OCI-M1 (cell line): ENCODE measurements around the gene FLRT2.

ENCODE experiments used
- DNase-seq: peaks from one replicate; lab custom pipeline; 2025; lab: John Stamatoyannopoulos, UW

FLRT2 gene

GRCh38 chr14:85660243-85660922, 130.4 kb downstream of the FLRT2 start:
- DNase-seq, result no peak

DNA sequence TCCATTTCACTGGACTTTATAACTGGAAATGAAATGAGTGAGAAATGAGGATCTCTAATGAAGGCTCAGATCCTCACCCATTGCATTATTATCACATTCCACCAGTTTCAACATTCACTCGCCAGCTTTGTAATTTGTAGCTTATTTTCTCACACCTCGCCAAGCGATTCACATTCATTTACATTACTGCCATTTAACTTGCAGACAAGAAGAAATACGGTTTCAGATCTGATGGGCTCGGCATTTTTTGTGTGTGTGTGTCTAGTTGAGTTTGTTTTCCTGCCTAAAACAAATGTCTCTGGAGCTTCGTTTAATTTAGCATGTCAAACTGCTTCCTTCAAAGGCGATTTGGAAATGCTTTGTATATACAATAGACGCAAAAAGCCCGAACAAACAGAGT, 132.2 kb downstream of the FLRT2 start:
- DNase-seq, result no peak

- DNase-seq, result no peak
Observed at GRCh38 chr14:85663256-85663655, 133.3 kb downstream of the FLRT2 start.

- no peak for DNase-seq
Observed at GRCh38 chr14:85663667-85664066, 133.7 kb downstream of the FLRT2 start.

GRCh38 chr14:85675957-85676356, 146.0 kb downstream of the FLRT2 start:
- no peak for DNase-seq

DNA sequence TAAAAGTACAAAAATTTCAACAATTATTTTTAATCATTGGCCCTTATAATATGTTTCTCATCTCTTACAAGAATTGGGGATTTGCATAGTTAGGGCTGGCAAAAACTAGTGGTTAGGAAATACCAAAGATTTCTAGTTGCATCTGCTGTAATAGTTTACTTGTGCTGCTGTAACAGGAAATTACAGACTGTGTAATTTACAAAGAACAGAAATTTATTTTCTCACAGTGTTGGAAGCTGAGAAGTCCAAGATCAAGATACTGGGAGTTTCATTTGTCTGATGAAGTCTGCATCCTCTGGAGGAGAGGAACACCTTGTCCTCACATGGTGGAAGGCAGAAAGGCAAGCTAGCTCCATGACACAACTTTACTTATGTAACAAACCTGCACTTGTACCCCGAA, 157.0 kb downstream of the FLRT2 start:
- DNase-seq, result no peak

- DNase-seq, result no peak
Observed at GRCh38 chr14:85687456-85687855, 157.5 kb downstream of the FLRT2 start.

GRCh38 chr14:85688006-85688405, 158.1 kb downstream of the FLRT2 start:
- DNase-seq, result no peak

- no peak for DNase-seq
Observed at GRCh38 chr14:85695300-85695699, 165.4 kb downstream of the FLRT2 start.

- DNase-seq, result no peak
Observed at GRCh38 chr14:85701116-85701515, 171.2 kb downstream of the FLRT2 start.

DNA sequence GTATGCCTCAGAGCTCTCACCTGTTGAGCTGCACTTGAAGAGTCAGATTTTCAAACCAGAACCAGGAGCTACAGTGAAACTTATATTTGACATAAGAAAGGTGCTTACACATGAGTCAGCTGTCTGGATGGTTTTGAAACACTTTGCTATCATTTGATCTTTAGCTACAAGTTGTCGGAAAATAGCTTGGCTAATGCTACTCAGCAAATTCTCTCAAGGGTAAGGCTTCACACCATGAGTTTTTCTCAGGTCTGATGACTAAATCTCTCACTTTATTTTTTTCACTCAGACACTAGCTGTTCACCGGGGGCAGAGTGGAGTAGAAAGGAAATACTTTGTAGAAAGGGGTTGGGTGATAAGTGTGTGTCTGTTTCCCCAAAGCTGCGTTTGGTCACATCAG, 171.8 kb downstream of the FLRT2 start:
- DNase-seq, result no peak

DNA sequence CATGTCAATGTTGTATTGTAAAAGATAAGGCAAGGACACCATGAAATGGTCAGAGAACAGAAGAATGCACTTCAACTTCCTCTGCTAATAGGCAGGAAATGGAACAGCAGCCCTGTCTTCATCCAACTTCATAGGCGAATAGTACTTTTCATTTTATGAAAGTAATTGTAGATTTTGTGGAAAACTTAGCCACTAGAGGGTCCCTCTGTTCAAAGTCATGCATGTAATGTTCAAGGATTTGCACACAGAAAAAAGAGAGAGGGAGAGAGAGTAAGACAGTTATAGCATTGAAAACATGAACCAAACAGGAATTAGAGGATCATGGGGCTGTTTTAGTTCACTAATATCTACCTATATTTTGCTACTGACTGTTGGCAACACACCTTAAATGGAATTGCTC, 172.2 kb downstream of the FLRT2 start:
- DNase-seq, result peak; percentile 19

DNA sequence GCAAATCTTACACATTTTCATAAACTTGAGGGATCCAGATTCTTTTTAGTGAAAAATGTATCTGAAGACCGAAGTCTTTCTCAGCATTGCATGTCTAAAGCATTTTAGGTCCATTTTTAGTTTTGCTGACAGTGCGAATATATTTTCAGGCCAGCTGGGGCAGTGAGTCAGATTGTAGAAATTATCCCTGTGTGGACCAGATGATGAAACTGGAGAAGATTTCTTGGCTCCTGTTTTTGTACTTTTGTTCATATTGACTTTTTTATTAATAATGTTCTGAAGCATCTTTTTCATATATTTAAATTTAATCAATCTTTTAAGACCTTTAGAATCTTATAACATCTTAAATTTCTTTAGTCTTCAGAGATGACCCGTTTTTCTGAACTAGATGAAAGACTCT, 173.1 kb downstream of the FLRT2 start:
- DNase-seq, result no peak
